Measurements from ENCODE around the gene ATP8A1. TPM values are rescaled to one million over a fixed set of nuclear protein-coding genes. Genes with fewer than 3 reads are reported as not detected.

Gene ATP8A1
- total RNA-seq, 2 experiments from 2014 or later = 23.8 to 24.7 TPM

GRCh38 chr4:42436928-42437565 lies 219.9 kb downstream of the ATP8A1 start:
- H3K27ac Mint-ChIP-seq = no peak overlapping the region
- peaks cover 30% of the 10 kb centered on the region for H3K36me3 Mint-ChIP-seq
- H3K4me1 Mint-ChIP-seq = no peaks in the 10 kb centered on the region
- DNase-seq = no peak
- H3K4me3 Mint-ChIP-seq = no peak overlapping the region
- no peaks in the 10 kb centered on the region for H3K27me3 Mint-ChIP-seq
- H3K9me3 Mint-ChIP-seq = no peaks in the 10 kb centered on the region

- no peaks in the 10 kb centered on the region for H3K4me1 Mint-ChIP-seq
- DNase-seq = no peak
- no peaks in the 10 kb centered on the region for H3K27me3 Mint-ChIP-seq
- no peaks in the 10 kb centered on the region for H3K9me3 Mint-ChIP-seq
- peaks cover 14% of the 10 kb centered on the region for H3K36me3 Mint-ChIP-seq
- H3K4me3 Mint-ChIP-seq = no peak overlapping the region
- H3K27ac Mint-ChIP-seq = no peak overlapping the region
These were observed 228.9 kb downstream of the ATP8A1 start for GRCh38 chr4:42428036-42428435.

DNA sequence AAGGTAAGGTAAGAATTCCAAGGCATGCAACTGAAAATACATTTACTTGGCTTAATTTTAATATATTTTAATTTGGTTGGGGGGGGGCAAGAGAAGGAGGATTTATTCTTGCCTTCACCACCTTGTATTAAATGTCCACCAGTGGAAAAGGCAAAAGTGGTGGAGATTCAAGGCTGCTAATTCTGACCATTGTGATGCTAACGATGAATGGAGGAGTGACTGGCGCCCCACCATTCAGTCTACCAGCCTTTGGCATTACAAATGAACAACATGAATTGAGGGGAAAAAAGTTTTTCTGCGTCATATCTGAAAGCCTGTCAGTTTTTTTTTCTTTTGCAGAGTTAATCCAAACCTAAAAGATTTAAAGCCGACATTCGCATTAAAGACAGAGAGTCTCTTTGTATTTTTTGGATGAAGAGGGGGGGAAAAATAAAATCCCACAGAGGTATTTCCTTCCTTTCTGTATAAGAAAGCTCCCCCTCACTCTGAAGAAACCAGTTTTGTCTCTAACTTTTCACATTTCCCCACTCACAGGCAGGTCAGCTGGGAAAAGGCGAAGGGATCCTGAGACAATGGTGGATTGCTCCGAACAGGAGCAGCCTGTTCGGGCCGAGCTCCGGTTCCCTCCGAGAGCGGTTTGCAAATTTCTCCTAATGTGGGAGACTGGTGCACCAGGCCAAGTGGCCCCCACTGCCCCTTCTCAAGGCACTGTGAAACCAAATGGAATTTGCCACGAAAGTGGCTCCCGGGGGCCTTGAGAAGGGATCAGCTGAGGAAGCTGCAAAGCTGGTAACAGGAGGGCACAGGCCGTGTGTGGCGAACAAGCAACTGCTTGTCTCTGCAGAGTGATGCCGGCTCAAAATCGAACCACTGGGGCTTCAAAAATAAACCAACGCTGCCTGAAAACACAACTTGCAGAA lies 231.5 kb downstream of the ATP8A1 start:
- no peaks in the 10 kb centered on the region for H3K9me3 Mint-ChIP-seq
- peaks cover 12% of the 10 kb centered on the region for H3K36me3 Mint-ChIP-seq
- DNase-seq = no peak
- no peaks in the 10 kb centered on the region for H3K4me1 Mint-ChIP-seq
- no peaks in the 10 kb centered on the region for H3K27me3 Mint-ChIP-seq
- H3K4me3 Mint-ChIP-seq = no peak overlapping the region
- no peak overlapping the region for H3K27ac Mint-ChIP-seq

DNA sequence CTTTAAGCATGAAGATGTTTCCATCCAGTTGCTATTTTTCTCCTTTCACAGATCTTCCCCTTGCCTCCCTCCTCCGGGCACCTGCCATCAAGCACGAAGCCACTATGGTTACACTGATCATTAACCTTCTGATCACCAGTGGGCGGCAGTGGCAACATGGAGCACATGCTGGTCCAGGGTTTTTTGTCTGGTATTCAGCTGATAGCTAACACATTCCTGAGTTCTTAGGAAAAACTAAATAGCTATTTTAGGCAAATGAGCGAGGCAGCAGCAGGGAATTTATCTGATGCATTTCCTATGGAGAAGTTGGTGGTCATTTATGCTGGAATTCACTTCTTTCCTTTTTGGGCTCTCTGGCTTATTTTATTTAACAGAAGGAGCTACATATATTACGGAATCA lies 236.8 kb downstream of the ATP8A1 start:
- no peaks in the 10 kb centered on the region for H3K27me3 Mint-ChIP-seq
- DNase-seq = no peak
- no peak overlapping the region for H3K4me3 Mint-ChIP-seq
- peaks cover 10% of the 10 kb centered on the region for H3K36me3 Mint-ChIP-seq
- no peaks in the 10 kb centered on the region for H3K9me3 Mint-ChIP-seq
- H3K4me1 Mint-ChIP-seq = no peaks in the 10 kb centered on the region
- no peak overlapping the region for H3K27ac Mint-ChIP-seq

- H3K36me3 Mint-ChIP-seq = peaks cover 13% of the 10 kb centered on the region
- no peak for DNase-seq
- H3K4me1 Mint-ChIP-seq = no peaks in the 10 kb centered on the region
- H3K9me3 Mint-ChIP-seq = no peaks in the 10 kb centered on the region
- H3K4me3 Mint-ChIP-seq = no peak overlapping the region
- H3K27me3 Mint-ChIP-seq = no peaks in the 10 kb centered on the region
- no peak overlapping the region for H3K27ac Mint-ChIP-seq
These were observed 239.4 kb downstream of the ATP8A1 start for GRCh38 chr4:42417550-42417949.

GRCh38 chr4:42416017-42416416 lies 240.9 kb downstream of the ATP8A1 start:
- H3K4me1 Mint-ChIP-seq = no peaks in the 10 kb centered on the region
- H3K27me3 Mint-ChIP-seq = no peaks in the 10 kb centered on the region

GRCh38 chr4:42415281-42415680 lies 241.6 kb downstream of the ATP8A1 start:
- H3K4me1 Mint-ChIP-seq = no peaks in the 10 kb centered on the region
- DNase-seq = no peak
- peaks cover 9% of the 10 kb centered on the region for H3K36me3 Mint-ChIP-seq
- H3K27me3 Mint-ChIP-seq = no peaks in the 10 kb centered on the region
- H3K9me3 Mint-ChIP-seq = no peaks in the 10 kb centered on the region
- H3K4me3 Mint-ChIP-seq = no peak overlapping the region
- H3K27ac Mint-ChIP-seq = no peak overlapping the region

More at GRCh38 chr4:42416017-42416416, 240.9 kb downstream of the ATP8A1 start:
- H3K27ac Mint-ChIP-seq = no peak overlapping the region
- no peaks in the 10 kb centered on the region for H3K9me3 Mint-ChIP-seq
- no peak overlapping the region for H3K4me3 Mint-ChIP-seq
- H3K36me3 Mint-ChIP-seq = peaks cover 6% of the 10 kb centered on the region
- no peak for DNase-seq

- H3K36me3 Mint-ChIP-seq = peaks cover 9% of the 10 kb centered on the region
- H3K27me3 Mint-ChIP-seq = no peaks in the 10 kb centered on the region
- no peak overlapping the region for H3K27ac Mint-ChIP-seq
- no peaks in the 10 kb centered on the region for H3K9me3 Mint-ChIP-seq
- DNase-seq = no peak
- H3K4me1 Mint-ChIP-seq = no peaks in the 10 kb centered on the region
- no peak overlapping the region for H3K4me3 Mint-ChIP-seq
These were observed 244.7 kb downstream of the ATP8A1 start for GRCh38 chr4:42412251-42412650.

DNA sequence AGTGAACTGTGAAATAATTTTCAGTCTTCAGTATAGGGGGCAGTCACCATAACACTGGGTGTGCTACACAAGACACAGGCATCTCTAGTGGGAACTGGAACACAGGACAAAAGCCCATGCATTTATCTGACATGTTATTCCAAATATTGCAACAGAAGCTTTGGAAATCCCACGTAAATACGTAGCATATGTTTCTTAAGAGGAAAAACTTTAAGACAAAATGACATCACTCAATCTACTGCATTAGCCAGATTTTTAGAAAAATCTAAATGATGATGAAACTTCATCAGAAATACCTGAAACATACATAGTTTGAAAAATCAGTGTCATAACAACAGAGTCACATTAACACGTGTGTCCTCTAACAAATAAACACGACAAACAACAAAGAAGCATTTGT lies 245.1 kb downstream of the ATP8A1 start:
- no peak overlapping the region for H3K27ac Mint-ChIP-seq
- peaks cover 9% of the 10 kb centered on the region for H3K36me3 Mint-ChIP-seq
- H3K9me3 Mint-ChIP-seq = no peaks in the 10 kb centered on the region
- no peaks in the 10 kb centered on the region for H3K27me3 Mint-ChIP-seq
- no peaks in the 10 kb centered on the region for H3K4me1 Mint-ChIP-seq
- no peak for DNase-seq
- H3K4me3 Mint-ChIP-seq = no peak overlapping the region

DNA sequence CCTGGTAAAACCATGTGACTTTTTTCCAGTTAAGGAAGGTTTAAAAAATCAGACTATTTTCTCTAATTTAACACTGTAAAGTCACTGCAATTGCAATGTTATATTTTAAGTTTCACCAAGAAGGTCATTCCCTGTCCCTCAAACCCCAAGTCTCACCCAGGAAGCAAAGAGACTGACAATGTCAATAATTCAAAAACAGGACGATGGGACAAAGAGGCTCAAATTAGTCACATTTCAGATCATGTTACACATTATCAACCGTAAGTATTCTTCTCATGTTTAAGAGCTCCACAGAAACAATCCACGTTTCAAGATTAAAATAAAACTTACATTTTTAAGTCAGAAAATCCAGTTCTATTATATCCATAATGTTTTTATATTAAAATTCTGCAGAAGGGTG lies 246.5 kb downstream of the ATP8A1 start:
- H3K4me3 Mint-ChIP-seq = no peak overlapping the region
- H3K36me3 Mint-ChIP-seq = peaks cover 13% of the 10 kb centered on the region
- no peaks in the 10 kb centered on the region for H3K4me1 Mint-ChIP-seq
- no peak for DNase-seq
- no peaks in the 10 kb centered on the region for H3K27me3 Mint-ChIP-seq
- H3K27ac Mint-ChIP-seq = no peak overlapping the region
- no peaks in the 10 kb centered on the region for H3K9me3 Mint-ChIP-seq

- Mint-ChIP-seq H3K27ac (no peak overlapping the region), H3K9me3 (no peaks in the 10 kb centered on the region), H3K4me3 (no peak overlapping the region), H3K27me3 (peaks cover 43% of the 10 kb centered on the region), H3K36me3 (peaks cover 5% of the 10 kb centered on the region), H3K4me1 (peaks cover 5% of the 10 kb centered on the region)
- no peak for DNase-seq
These were observed 252.9 kb downstream of the ATP8A1 start for GRCh38 chr4:42404001-42404400.

GRCh38 chr4:42401171-42401570 lies 255.7 kb downstream of the ATP8A1 start:
- Mint-ChIP-seq H3K27me3 (peaks cover 67% of the 10 kb centered on the region), H3K4me1 (peaks cover 25% of the 10 kb centered on the region), H3K4me3 (no peak overlapping the region), H3K9me3 (no peaks in the 10 kb centered on the region), H3K27ac (no peak overlapping the region), H3K36me3 (peaks cover 5% of the 10 kb centered on the region)
- DNase-seq = no peak

DNA sequence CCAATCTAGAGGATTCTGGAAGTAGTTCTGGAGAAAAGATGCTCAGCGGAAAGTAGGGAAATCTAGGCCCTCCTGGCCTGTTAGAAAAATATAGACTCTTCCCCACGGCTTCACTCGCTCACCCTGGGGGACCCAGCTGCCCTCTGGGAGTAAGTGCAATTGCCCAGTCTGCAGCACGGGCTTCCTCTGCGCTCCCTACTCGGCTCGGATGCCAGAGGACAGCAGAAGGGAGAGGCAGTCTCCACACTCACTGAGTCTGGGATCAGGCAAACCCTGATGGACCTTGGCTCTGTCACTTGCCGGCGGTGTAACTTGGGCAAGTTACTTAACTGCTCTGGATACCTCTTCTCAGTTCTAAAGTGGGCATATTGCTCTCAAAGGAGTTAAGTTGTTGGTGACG lies 257.5 kb downstream of the ATP8A1 start:
- no peaks in the 10 kb centered on the region for H3K9me3 Mint-ChIP-seq
- no peaks in the 10 kb centered on the region for H3K36me3 Mint-ChIP-seq
- DNase-seq = no peak
- no peak overlapping the region for H3K4me3 Mint-ChIP-seq
- no peak overlapping the region for H3K27ac Mint-ChIP-seq
- peaks cover 85% of the 10 kb centered on the region for H3K27me3 Mint-ChIP-seq
- peaks cover 25% of the 10 kb centered on the region for H3K4me1 Mint-ChIP-seq

GRCh38 chr4:42398871-42399331 lies 258.0 kb downstream of the ATP8A1 start:
- H3K36me3 Mint-ChIP-seq = no peaks in the 10 kb centered on the region
- H3K4me3 Mint-ChIP-seq = peak overlapping the region; percentile 61
- H3K4me1 Mint-ChIP-seq = peaks cover 25% of the 10 kb centered on the region
- H3K27me3 Mint-ChIP-seq = peaks cover 82% of the 10 kb centered on the region
- DNase-seq = peak; percentile 19
- H3K27ac Mint-ChIP-seq = no peak overlapping the region
- H3K9me3 Mint-ChIP-seq = no peaks in the 10 kb centered on the region

- peak; percentile 38 for DNase-seq
- Mint-ChIP-seq H3K4me1 (peaks cover 25% of the 10 kb centered on the region), H3K27me3 (peaks cover 83% of the 10 kb centered on the region), H3K4me3 (peak overlapping the region; percentile 61), H3K27ac (no peak overlapping the region), H3K9me3 (no peaks in the 10 kb centered on the region), H3K36me3 (no peaks in the 10 kb centered on the region)
These were observed 258.6 kb downstream of the ATP8A1 start for GRCh38 chr4:42398171-42398870.
